ENCODE data around the gene MAP2K3.

DNA sequence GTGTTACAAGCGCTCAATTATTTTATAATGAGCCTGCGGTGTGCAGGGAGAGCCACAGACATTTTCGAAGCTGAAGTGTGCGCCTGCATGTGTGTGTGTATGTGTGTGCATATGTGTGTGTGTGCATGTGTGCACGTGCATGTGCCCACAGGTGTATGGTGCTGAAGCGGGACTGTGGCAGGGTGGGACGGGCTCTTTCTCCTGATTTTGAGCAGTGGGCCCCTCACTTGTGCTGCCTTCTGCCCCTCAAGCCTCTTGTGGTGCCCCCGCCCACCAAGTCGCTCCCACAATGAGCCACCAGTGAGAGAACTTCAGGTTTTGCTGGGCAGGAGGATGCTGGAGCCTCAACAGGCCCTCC lies 75.0 kb downstream of the MAP2K3 start:
- TF ChIP-seq ZNF232 (CRISPR knock-in tag; IDR thresholded peaks at IDR 0.05) (no peak), USF1 (CRISPR knock-in tag; IDR thresholded peaks at IDR 0.05) (no peak), CTCF (IDR thresholded peaks at IDR 0.05) (no peak), TEAD4 (CRISPR knock-in tag; IDR thresholded peaks at IDR 0.05) (no peak), IRF2 (CRISPR knock-in tag; IDR thresholded peaks at IDR 0.05; ENCODE audit: borderline replicate concordance, low read depth) (no peak), NFYB (CRISPR knock-in tag; conservative IDR thresholded peaks at IDR 0.05; ENCODE audit: low read depth) (no peak), E2F5 (CRISPR knock-in tag; IDR thresholded peaks at IDR 0.05) (no peak), CREM (CRISPR knock-in tag; IDR thresholded peaks at IDR 0.05) (no peak), SMAD3 (CRISPR knock-in tag; IDR thresholded peaks at IDR 0.05; ENCODE audit: borderline replicate concordance) (no peak)
- TF ChIP-seq, protein P1, sequence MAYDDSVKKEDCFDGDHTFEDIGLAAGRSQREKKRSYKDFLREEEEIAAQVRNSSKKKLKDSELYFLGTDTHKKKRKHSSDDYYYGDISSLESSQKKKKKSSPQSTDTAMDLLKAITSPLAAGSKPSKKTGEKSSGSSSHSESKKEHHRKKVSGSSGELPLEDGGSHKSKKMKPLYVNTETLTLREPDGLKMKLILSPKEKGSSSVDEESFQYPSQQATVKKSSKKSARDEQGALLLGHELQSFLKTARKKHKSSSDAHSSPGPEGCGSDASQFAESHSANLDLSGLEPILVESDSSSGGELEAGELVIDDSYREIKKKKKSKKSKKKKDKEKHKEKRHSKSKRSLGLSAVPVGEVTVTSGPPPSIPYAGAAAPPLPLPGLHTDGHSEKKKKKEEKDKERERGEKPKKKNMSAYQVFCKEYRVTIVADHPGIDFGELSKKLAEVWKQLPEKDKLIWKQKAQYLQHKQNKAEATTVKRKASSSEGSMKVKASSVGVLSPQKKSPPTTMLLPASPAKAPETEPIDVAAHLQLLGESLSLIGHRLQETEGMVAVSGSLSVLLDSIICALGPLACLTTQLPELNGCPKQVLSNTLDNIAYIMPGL (CRISPR knock-in tag; IDR thresholded peaks at IDR 0.05), result no peak
- TF ChIP-seq, protein P2, sequence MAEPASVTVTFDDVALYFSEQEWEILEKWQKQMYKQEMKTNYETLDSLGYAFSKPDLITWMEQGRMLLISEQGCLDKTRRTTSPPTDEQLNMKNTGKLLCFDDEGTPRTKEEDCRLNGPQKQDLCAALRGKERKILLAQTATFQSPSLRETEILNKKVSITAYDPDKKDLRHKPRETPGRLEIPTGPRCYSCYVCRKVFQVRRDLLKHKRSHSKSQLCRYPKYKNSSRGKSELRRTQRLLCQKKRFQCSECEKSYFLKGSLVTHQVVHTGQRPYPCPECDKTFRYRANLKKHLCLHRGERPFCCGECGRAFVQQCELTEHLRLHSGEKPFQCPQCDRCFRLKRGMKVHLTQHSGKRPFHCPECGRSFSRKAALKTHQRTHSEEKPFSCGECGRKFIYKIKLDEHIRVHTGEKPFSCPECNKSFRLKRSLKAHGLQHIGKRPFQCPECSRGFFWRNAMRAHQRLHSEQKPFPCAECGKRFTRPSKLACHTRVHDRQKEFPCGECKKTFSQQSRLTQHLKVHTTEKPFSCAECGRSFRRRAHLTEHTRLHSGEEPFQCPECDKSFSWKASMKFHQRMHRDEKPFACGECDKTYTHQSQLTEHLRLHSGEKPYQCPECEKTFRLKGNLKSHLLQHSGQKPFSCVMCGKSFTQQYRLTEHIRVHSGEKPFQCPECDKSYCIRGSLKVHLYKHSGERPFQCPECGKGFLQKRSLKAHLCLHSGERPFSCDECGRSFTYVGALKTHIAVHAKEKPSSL (CRISPR knock-in tag; conservative IDR thresholded peaks at IDR 0.05), result no peak
- TF ChIP-seq, protein P3, sequence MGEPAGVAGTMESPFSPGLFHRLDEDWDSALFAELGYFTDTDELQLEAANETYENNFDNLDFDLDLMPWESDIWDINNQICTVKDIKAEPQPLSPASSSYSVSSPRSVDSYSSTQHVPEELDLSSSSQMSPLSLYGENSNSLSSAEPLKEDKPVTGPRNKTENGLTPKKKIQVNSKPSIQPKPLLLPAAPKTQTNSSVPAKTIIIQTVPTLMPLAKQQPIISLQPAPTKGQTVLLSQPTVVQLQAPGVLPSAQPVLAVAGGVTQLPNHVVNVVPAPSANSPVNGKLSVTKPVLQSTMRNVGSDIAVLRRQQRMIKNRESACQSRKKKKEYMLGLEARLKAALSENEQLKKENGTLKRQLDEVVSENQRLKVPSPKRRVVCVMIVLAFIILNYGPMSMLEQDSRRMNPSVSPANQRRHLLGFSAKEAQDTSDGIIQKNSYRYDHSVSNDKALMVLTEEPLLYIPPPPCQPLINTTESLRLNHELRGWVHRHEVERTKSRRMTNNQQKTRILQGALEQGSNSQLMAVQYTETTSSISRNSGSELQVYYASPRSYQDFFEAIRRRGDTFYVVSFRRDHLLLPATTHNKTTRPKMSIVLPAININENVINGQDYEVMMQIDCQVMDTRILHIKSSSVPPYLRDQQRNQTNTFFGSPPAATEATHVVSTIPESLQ (CRISPR knock-in tag; IDR thresholded peaks at IDR 0.05), result no peak
- TF ChIP-seq, protein P4, sequence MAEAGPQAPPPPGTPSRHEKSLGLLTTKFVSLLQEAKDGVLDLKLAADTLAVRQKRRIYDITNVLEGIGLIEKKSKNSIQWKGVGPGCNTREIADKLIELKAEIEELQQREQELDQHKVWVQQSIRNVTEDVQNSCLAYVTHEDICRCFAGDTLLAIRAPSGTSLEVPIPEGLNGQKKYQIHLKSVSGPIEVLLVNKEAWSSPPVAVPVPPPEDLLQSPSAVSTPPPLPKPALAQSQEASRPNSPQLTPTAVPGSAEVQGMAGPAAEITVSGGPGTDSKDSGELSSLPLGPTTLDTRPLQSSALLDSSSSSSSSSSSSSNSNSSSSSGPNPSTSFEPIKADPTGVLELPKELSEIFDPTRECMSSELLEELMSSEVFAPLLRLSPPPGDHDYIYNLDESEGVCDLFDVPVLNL (CRISPR knock-in tag; IDR thresholded peaks at IDR 0.05; ENCODE audit: borderline replicate concordance, low read depth), result no peak
- TF ChIP-seq, protein P5, sequence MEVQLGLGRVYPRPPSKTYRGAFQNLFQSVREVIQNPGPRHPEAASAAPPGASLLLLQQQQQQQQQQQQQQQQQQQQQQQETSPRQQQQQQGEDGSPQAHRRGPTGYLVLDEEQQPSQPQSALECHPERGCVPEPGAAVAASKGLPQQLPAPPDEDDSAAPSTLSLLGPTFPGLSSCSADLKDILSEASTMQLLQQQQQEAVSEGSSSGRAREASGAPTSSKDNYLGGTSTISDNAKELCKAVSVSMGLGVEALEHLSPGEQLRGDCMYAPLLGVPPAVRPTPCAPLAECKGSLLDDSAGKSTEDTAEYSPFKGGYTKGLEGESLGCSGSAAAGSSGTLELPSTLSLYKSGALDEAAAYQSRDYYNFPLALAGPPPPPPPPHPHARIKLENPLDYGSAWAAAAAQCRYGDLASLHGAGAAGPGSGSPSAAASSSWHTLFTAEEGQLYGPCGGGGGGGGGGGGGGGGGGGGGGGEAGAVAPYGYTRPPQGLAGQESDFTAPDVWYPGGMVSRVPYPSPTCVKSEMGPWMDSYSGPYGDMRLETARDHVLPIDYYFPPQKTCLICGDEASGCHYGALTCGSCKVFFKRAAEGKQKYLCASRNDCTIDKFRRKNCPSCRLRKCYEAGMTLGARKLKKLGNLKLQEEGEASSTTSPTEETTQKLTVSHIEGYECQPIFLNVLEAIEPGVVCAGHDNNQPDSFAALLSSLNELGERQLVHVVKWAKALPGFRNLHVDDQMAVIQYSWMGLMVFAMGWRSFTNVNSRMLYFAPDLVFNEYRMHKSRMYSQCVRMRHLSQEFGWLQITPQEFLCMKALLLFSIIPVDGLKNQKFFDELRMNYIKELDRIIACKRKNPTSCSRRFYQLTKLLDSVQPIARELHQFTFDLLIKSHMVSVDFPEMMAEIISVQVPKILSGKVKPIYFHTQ (CRISPR knock-in tag; IDR thresholded peaks at IDR 0.05), result no peak

Data from WTC11 (cell line).